GM19238 (cell line): Measurements from ENCODE around the gene CDK3.
A peak's percentile ranks its signal among the peaks of the same experiment; 100 is the strongest.
"Not testable (repeated sequence)": the region's sequence is repeated elsewhere in the genome, so short reads cannot be mapped to it uniquely, and the experiment has no call there.

Experiments used
- DNase-seq: peaks from one replicate; pipeline ENCODE4 v3.0.0; 2011; ENCODE audit warnings: low spot score; ENCODE audit not compliant: insufficient read length

The CDK3 gene

GRCh38 chr17:76000755-76001521 lies at the start of gene CDK3:
CDK3 (plus strand) TSS chr17:76000855; CDS start chr17:76001426, 571 bp downstream.
- peak; percentile 0 for DNase-seq

- DNase-seq: no peak
Measured at GRCh38 chr17:75950855-75951554, 49.6 kb upstream of the CDK3 start.

- no peak for DNase-seq
Measured at GRCh38 chr17:75959051-75959838, 41.4 kb upstream of the CDK3 start.

GRCh38 chr17:75959839-75960511 lies 40.7 kb upstream of the CDK3 start:
- DNase-seq: no peak

- DNase-seq: no peak
Measured at GRCh38 chr17:75965468-75965867, 35.2 kb upstream of the CDK3 start.

- not testable (repeated sequence) for DNase-seq
Measured at GRCh38 chr17:75969044-75969443, 31.6 kb upstream of the CDK3 start.

- no peak for DNase-seq
Measured at GRCh38 chr17:75970011-75970523, 30.6 kb upstream of the CDK3 start.

GRCh38 chr17:75970626-75971025 lies 30.0 kb upstream of the CDK3 start:
- DNase-seq: no peak

- not testable (repeated sequence) for DNase-seq
Measured at GRCh38 chr17:75975187-75975586, 25.5 kb upstream of the CDK3 start.

GRCh38 chr17:75975757-75976174 lies 24.9 kb upstream of the CDK3 start:
- DNase-seq: no peak

- no peak for DNase-seq
Measured at GRCh38 chr17:75976175-75976848, 24.3 kb upstream of the CDK3 start.

GRCh38 chr17:75978938-75979704 lies 21.5 kb upstream of the CDK3 start, which contains the start of the genes ACOX1 and TEN1:
ACOX1 (minus strand) TSS chr17:75979166; CDS start chr17:75979073, 93 bp downstream.
TEN1 (plus strand) TSS chr17:75979240; CDS start chr17:75986193, 6,953 bp downstream.
- DNase-seq: peak; percentile 85

GRCh38 chr17:75979705-75980187 lies 20.9 kb upstream of the CDK3 start:
- DNase-seq: no peak

GRCh38 chr17:75980188-75981018 lies 20.3 kb upstream of the CDK3 start:
- DNase-seq: no peak

GRCh38 chr17:75981019-75981615 lies 19.5 kb upstream of the CDK3 start:
- no peak for DNase-seq

GRCh38 chr17:75983501-75984181 lies 17.0 kb upstream of the CDK3 start:
- no peak for DNase-seq

GRCh38 chr17:75985986-75986385 lies 14.7 kb upstream of the CDK3 start:
- DNase-seq: no peak

GRCh38 chr17:75987041-75987440 lies 13.6 kb upstream of the CDK3 start:
- DNase-seq: no peak
